HEK293 (cell line): ENCODE measurements around the gene ZP4.

Experiments
- CTCF ChIA-PET: fragments of 350-600 bp; formaldehyde crosslinking; extraction: SDS; loops from one replicate; lab custom pipeline; 2021; ENCODE audit warnings: antibody characterized with exemption; lab: Yijun Ruan, JAX
- POLR2A ChIA-PET: fragments of 300-600 bp; formaldehyde crosslinking; extraction: SDS; loops from one replicate; lab custom pipeline; 2020; ENCODE audit warnings: antibody characterized with exemption, inconsistent platforms; lab: Yijun Ruan, JAX
- H3K27ac ChIP-seq: fragments of 200-500 bp; sonication (Bioruptor generic); 2 replicates; pipeline ENCODE4 v1.5.1; 2014; ENCODE audit warnings: low read depth, low read length, control low read depth, inconsistent platforms; ENCODE audit errors: extremely low read depth
- H3K36me3 ChIP-seq, 2 experiments: fragments of 200-500 bp in 1 of 2; sonication (Bioruptor generic) in 1 of 2; 1 replicate in 1 of 2; 2 replicates in 1 of 2; pipeline ENCODE4 v1.5.1; 2014 to 2017; ENCODE audit warnings: inconsistent platforms in 2 of 2, low read length in 2 of 2; ENCODE audit not compliant: control insufficient read depth in 2 of 2, insufficient read depth in 1 of 2
- H3K4me1 ChIP-seq: fragments of 200-500 bp; sonication (Bioruptor generic); 2 replicates; pipeline ENCODE4 v1.5.1; 2014; ENCODE audit warnings: mild to moderate bottlenecking, low read length, inconsistent platforms; ENCODE audit not compliant: control insufficient read depth, insufficient read depth
- H3K4me3 ChIP-seq: 2 replicates; pipeline ENCODE4 v1.5.1; 2011; ENCODE audit warnings: low read depth, mild to moderate bottlenecking, control low read depth, low read length, moderate library complexity
- H3K9me3 ChIP-seq: fragments of 200-500 bp; sonication (Bioruptor generic); 2 replicates; pipeline ENCODE4 v1.5.1; 2014; ENCODE audit warnings: low read depth, low read length, inconsistent platforms; ENCODE audit not compliant: control insufficient read depth, insufficient read depth
- GLI2 ChIP-seq: fragments of 450-650 bp; formaldehyde crosslinking; IDR thresholded peaks from 2 replicates; pipeline ENCODE4; 2017; ENCODE audit warnings: missing biosample characterization, missing genetic modification characterization, low read depth, borderline replicate concordance
- IKZF3 ChIP-seq: fragments of 450-650 bp; IDR thresholded peaks from 2 replicates; pipeline ENCODE4 v1.5.0; 2018; ENCODE audit warnings: missing biosample characterization, mild to moderate bottlenecking, missing genetic modification characterization, moderate library complexity
- KLF16 ChIP-seq: fragments of 450-650 bp; formaldehyde crosslinking; IDR thresholded peaks from 2 replicates; pipeline ENCODE4 v1.5.1; 2017; ENCODE audit warnings: missing biosample characterization, missing genetic modification characterization
- OVOL3 ChIP-seq: fragments of 450-650 bp; formaldehyde crosslinking; IDR thresholded peaks from 2 replicates; pipeline ENCODE4 v1.5.1; 2016; ENCODE audit warnings: missing biosample characterization, missing genetic modification characterization
- SP7 ChIP-seq: fragments of 450-650 bp; formaldehyde crosslinking; IDR thresholded peaks from 2 replicates; pipeline ENCODE4 v1.5.1; 2016; ENCODE audit warnings: missing biosample characterization, missing genetic modification characterization
- YY2 ChIP-seq: fragments of 450-650 bp; formaldehyde crosslinking; IDR thresholded peaks from 2 replicates; pipeline ENCODE4 v1.5.1; 2016; ENCODE audit warnings: missing biosample characterization, missing genetic modification characterization
- ZNF157 ChIP-seq: fragments of 450-650 bp; formaldehyde crosslinking; IDR thresholded peaks from 2 replicates; pipeline ENCODE4 v1.5.1; 2016; ENCODE audit warnings: missing biosample characterization, missing genetic modification characterization
- ZNF211 ChIP-seq: fragments of 450-650 bp; formaldehyde crosslinking; IDR thresholded peaks from 2 replicates; pipeline ENCODE4 v1.5.1; 2016; ENCODE audit warnings: low read depth, missing biosample characterization, missing genetic modification characterization
- ZNF214 ChIP-seq: fragments of 450-650 bp; formaldehyde crosslinking; IDR thresholded peaks from 2 replicates; pipeline ENCODE4 v1.5.1; 2017; ENCODE audit warnings: missing biosample characterization, mild to moderate bottlenecking, missing genetic modification characterization, borderline replicate concordance
- ZNF266 ChIP-seq: fragments of 450-650 bp; formaldehyde crosslinking; IDR thresholded peaks from 2 replicates; pipeline ENCODE4 v1.5.1; 2016; ENCODE audit warnings: missing biosample characterization, missing genetic modification characterization, low read depth
- ZNF37A ChIP-seq: fragments of 450-650 bp; IDR thresholded peaks from 2 replicates; pipeline ENCODE4 v1.5.1; 2018; ENCODE audit warnings: missing biosample characterization, missing genetic modification characterization
- ZNF394 ChIP-seq: fragments of 450-650 bp; formaldehyde crosslinking; IDR thresholded peaks from 2 replicates; pipeline ENCODE4 v1.5.1; 2016; ENCODE audit warnings: missing biosample characterization, missing genetic modification characterization, mild to moderate bottlenecking, moderate library complexity, borderline replicate concordance
- ZNF404 ChIP-seq: fragments of 450-650 bp; formaldehyde crosslinking; IDR thresholded peaks from 2 replicates; pipeline ENCODE4 v1.5.1; 2017; ENCODE audit warnings: missing biosample characterization, missing genetic modification characterization
- ZNF48 ChIP-seq: fragments of 450-650 bp; formaldehyde crosslinking; IDR thresholded peaks from 2 replicates; pipeline ENCODE4 v1.5.1; 2016; ENCODE audit warnings: missing biosample characterization, missing genetic modification characterization
- ZNF510 ChIP-seq: fragments of 450-650 bp; formaldehyde crosslinking; IDR thresholded peaks from 2 replicates; pipeline ENCODE4 v1.5.1; 2018; ENCODE audit warnings: mild to moderate bottlenecking, missing genetic modification characterization, missing biosample characterization; ENCODE audit not compliant: insufficient replicate concordance
- ZNF571 ChIP-seq: fragments of 450-650 bp; formaldehyde crosslinking; IDR thresholded peaks from 2 replicates; pipeline ENCODE4 v1.5.0; 2017; ENCODE audit warnings: missing biosample characterization, missing genetic modification characterization
- ZNF791 ChIP-seq: fragments of 450-650 bp; formaldehyde crosslinking; IDR thresholded peaks from 2 replicates; pipeline ENCODE4 v1.5.1; 2016; ENCODE audit warnings: missing biosample characterization, missing genetic modification characterization
- ZSCAN23 ChIP-seq: fragments of 450-650 bp; formaldehyde crosslinking; IDR thresholded peaks from 2 replicates; pipeline ENCODE4 v1.5.1; 2016; ENCODE audit warnings: missing biosample characterization, missing genetic modification characterization
- TF ChIP-seq, protein P1 (sequence below): sonication (generic); formaldehyde crosslinking; IDR thresholded peaks from 2 replicates; pipeline ENCODE4 v1.8.1; 2022; ENCODE audit warnings: mild to moderate bottlenecking, moderate library complexity, missing genetic modification reagents
- TF ChIP-seq, protein P2 (sequence below): fragments of 450-650 bp; formaldehyde crosslinking; IDR thresholded peaks from 2 replicates; pipeline ENCODE4 v1.5.0; 2017; ENCODE audit warnings: missing biosample characterization, missing genetic modification characterization, borderline replicate concordance
- TF ChIP-seq, protein P3 (sequence below): fragments of 450-650 bp; formaldehyde crosslinking; optimal IDR thresholded peaks from 2 replicates; pipeline ENCODE3; 2016; ENCODE audit warnings: missing biosample characterization, mild to moderate bottlenecking, missing genetic modification characterization

Gene ZP4

DNA sequence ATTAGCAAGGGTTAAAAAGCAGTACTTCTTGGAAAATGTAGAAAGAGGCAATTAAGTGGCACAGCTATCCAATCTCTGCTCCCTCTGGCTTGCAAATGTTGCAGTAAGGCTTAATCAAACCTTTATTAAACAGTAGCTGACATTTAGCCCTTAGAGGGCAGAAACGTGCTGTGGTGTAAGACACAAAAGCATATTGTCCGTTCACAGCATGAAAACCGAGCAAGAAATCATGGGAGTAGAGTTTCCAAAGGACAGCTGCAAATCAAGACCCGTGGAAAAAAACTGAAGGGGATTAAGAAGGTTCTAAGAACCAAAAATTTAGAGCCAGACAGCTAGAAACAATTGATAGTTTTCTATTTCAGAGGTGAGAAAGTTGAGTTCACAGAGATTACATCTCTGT lies 13.1 kb downstream of the ZP4 start:
- TF ChIP-seq ZSCAN23 (tag by site-specific recombination) (no peak), ZNF48 (tag by site-specific recombination) (no peak), KLF16 (tag by site-specific recombination) (no peak), ZNF214 (tag by site-specific recombination) (no peak), OVOL3 (tag by site-specific recombination) (no peak), IKZF3 (tag by site-specific recombination) (no peak), GLI2 (tag by site-specific recombination) (no peak)
- TF ChIP-seq, all 188 proteins: peak for 0
- ChIA-PET CTCF (interaction anchor here (0.8 to 4.1 kb wide), 4 partner anchors 9 to 24 kb away, joined by 3 to 19 read pairs (median 4); no protein-coding TSS in a partner anchor), POLR2A (no interaction called here)
- no peak overlapping the region for H3K27ac ChIP-seq
- H3K9me3 ChIP-seq, result no peaks in the 10 kb centered on the region
- H3K36me3 ChIP-seq, result no peaks in the 10 kb centered on the region
- no peak overlapping the region for H3K4me3 ChIP-seq
- peaks cover 12% of the 10 kb centered on the region for H3K4me1 ChIP-seq

DNA sequence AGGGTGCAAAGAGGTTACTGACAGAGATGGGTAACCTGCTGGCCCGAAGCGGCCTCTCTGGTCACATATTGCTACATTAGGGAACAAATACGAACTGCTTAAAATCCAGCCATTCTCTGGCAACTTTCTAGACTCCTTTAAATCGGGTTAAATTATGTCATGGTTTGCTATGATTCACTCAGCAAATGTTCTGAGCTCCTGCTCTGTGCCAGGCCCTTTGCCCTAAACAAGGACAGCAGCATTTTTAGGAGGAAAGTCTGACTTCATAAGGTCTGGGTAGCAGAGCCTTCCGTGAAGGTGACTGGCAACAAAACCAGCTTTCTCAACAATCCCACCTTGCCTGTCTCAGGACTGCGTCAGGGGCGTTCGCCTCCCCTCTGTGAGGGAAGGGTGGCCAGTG lies 15.4 kb downstream of the ZP4 start:
- Histone ChIP-seq H3K27ac (no peak overlapping the region), H3K36me3 (no peaks in the 10 kb centered on the region), H3K9me3 (no peaks in the 10 kb centered on the region), H3K4me3 (no peak overlapping the region), H3K4me1 (peaks cover 12% of the 10 kb centered on the region)
- ChIA-PET CTCF (interaction anchor here (0.6 to 5.1 kb wide), 5 partner anchors 11 to 240 kb away, joined by 3 to 56 read pairs (median 4); no protein-coding TSS in a partner anchor), POLR2A (no interaction called here)
- no peak for TF ChIP-seq ZNF37A (tag by site-specific recombination)
- TF ChIP-seq, protein P1, sequence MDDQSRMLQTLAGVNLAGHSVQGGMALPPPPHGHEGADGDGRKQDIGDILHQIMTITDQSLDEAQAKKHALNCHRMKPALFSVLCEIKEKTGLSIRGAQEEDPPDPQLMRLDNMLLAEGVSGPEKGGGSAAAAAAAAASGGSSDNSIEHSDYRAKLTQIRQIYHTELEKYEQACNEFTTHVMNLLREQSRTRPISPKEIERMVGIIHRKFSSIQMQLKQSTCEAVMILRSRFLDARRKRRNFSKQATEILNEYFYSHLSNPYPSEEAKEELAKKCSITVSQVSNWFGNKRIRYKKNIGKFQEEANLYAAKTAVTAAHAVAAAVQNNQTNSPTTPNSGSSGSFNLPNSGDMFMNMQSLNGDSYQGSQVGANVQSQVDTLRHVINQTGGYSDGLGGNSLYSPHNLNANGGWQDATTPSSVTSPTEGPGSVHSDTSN (CRISPR knock-in tag), result no peak
- no peak for TF ChIP-seq ZNF791 (tag by site-specific recombination)
- TF ChIP-seq SP7 (tag by site-specific recombination), result no peak
- TF ChIP-seq ZNF157, result no peak
- TF ChIP-seq, protein P2, sequence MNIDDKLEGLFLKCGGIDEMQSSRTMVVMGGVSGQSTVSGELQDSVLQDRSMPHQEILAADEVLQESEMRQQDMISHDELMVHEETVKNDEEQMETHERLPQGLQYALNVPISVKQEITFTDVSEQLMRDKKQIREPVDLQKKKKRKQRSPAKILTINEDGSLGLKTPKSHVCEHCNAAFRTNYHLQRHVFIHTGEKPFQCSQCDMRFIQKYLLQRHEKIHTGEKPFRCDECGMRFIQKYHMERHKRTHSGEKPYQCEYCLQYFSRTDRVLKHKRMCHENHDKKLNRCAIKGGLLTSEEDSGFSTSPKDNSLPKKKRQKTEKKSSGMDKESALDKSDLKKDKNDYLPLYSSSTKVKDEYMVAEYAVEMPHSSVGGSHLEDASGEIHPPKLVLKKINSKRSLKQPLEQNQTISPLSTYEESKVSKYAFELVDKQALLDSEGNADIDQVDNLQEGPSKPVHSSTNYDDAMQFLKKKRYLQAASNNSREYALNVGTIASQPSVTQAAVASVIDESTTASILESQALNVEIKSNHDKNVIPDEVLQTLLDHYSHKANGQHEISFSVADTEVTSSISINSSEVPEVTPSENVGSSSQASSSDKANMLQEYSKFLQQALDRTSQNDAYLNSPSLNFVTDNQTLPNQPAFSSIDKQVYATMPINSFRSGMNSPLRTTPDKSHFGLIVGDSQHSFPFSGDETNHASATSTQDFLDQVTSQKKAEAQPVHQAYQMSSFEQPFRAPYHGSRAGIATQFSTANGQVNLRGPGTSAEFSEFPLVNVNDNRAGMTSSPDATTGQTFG (tag by site-specific recombination), result no peak
- TF ChIP-seq ZNF394 (tag by site-specific recombination), result no peak
- no peak for TF ChIP-seq YY2 (tag by site-specific recombination)
- no peak for TF ChIP-seq ZNF510 (tag by site-specific recombination)
- TF ChIP-seq ZNF571 (tag by site-specific recombination), result no peak
- no peak for TF ChIP-seq ZNF266 (tag by site-specific recombination)
- TF ChIP-seq ZNF404, result no peak
- no peak for TF ChIP-seq ZNF211 (tag by site-specific recombination)
- TF ChIP-seq, protein P3, sequence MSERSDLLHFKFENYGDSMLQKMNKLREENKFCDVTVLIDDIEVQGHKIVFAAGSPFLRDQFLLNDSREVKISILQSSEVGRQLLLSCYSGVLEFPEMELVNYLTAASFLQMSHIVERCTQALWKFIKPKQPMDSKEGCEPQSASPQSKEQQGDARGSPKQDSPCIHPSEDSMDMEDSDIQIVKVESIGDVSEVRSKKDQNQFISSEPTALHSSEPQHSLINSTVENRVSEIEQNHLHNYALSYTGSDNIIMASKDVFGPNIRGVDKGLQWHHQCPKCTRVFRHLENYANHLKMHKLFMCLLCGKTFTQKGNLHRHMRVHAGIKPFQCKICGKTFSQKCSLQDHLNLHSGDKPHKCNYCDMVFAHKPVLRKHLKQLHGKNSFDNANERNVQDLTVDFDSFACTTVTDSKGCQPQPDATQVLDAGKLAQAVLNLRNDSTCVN (tag by site-specific recombination), result no peak
